GM13976 (cell line): ENCODE results near the gene ANKRD18B.
"Not testable (repeated sequence)": the region's sequence is repeated elsewhere in the genome, so short reads cannot be mapped to it uniquely, and the experiment has no call there.

Experiments used
- DNase-seq: peaks from one replicate; pipeline ENCODE4 v3.0.0; 2012; ENCODE audit warnings: low spot score
- in situ Hi-C: fragments of 300-500 bp; cut with MboI; formaldehyde crosslinking; loops from one replicate; pipeline ENCODE4 v1.12.0; 2022; ENCODE audit warnings: low sequenced_read_pairs, mixed read lengths, inconsistent platforms; ENCODE audit not compliant: unreplicated experiment
- TF ChIP-seq, protein P1 (sequence below): IDR thresholded peaks from 2 replicates; pipeline ENCODE4 v1.5.1; 2012; ENCODE audit warnings: borderline replicate concordance, mild to moderate bottlenecking; ENCODE audit not compliant: insufficient read depth; ENCODE audit errors: extremely low read depth, missing control alignments, control extremely low read depth

The ANKRD18B gene

DNA sequence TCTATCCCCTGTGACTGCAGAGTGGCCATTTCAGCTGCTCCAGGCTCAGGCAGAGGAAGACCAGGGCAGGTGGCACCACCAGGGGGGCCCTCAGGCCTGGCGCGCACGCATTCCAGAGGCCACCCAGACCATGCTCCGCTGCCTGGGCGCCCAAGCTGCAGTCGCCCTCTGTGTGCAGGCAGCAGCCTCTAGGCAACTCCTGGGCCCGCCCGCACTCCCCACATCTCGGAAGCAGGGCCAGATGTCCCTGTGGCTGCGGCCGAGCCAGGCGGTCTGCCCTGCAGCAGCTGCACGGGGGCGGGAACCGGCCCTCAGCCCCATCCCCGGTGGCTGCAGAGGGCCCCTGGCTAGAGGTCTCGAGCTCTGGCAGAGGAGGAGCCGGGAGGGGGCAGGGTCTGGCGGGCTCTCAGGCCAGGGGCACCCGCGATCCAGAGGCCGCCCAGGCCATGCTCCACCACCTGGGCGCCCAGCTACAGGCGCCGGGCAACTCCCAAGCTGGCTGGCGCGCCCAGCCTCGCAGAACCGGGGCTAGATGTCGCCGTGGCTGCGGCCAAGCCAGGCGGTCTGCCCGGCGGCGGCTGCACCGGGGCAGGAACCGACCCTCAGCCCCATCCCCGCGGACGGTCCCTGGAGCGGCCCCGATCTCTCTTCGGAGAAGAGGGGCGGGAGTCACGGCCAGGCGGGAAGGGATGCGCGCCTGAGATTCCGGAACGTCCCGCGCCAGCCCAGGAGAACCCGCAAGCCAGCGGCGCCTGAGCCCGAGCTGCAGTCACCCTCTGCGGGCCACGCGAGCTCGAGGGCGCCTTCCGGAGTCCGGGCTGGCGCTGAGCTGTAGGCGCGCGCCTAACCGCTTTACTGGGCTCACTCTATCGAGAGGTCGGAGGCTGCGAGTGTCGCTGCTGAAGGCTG is at the start of gene ANKRD18B:
ANKRD18B (plus strand) TSS at position 855 of the 909 bp plus-strand sequence. CDS start 239 bp downstream, outside the sequence.
- DNase-seq: peak; percentile 55
- in situ Hi-C loops: not testable (repeated sequence)
- TF ChIP-seq, protein P1, sequence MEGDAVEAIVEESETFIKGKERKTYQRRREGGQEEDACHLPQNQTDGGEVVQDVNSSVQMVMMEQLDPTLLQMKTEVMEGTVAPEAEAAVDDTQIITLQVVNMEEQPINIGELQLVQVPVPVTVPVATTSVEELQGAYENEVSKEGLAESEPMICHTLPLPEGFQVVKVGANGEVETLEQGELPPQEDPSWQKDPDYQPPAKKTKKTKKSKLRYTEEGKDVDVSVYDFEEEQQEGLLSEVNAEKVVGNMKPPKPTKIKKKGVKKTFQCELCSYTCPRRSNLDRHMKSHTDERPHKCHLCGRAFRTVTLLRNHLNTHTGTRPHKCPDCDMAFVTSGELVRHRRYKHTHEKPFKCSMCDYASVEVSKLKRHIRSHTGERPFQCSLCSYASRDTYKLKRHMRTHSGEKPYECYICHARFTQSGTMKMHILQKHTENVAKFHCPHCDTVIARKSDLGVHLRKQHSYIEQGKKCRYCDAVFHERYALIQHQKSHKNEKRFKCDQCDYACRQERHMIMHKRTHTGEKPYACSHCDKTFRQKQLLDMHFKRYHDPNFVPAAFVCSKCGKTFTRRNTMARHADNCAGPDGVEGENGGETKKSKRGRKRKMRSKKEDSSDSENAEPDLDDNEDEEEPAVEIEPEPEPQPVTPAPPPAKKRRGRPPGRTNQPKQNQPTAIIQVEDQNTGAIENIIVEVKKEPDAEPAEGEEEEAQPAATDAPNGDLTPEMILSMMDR: peak; percentile 5

- in situ Hi-C loops: no loop called here
- DNase-seq: no peak
- TF ChIP-seq, protein P1: no peak
Measured at GRCh38 chr9:33475357-33475756, 48.7 kb upstream of the ANKRD18B start.

DNA sequence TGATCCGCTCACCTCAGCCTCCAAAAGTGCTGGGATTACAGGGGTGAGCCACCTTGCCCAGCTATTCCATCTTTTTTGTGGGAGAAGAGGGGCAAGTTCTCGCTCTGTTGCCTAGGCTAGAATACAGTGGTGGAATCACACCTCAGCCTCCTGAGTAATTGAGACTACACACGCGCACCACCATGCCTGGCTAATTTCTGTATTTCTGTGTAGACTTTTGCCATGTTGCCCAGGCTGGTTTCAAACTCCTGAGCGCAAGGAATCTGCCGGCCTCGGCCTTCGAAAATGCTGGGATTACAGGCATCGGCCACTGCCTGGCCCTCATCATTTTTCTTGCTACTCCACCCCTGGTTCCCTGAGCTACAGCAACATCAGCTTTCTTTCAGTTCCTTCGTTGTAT is 47.5 kb upstream of the ANKRD18B start:
- TF ChIP-seq, protein P1: no peak
- in situ Hi-C loops: no loop called here

DNA sequence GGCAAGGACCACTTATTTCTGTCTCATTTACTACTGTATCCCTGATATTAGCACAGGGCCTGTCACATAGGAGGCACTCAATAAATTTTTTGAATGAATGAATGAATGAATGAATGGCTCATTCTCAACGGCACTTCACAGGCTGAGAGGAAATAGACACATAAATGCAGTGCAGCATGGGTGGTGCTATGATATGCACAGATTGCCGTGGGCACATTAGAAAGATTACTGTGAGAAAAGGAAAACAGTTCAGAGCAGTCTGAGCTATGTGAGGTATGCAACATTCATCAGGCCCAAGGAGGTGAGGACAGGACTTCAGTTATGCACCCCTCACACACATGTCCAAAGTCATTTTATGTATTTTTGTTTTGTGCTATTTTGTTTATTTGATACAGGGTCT is 43.9 kb upstream of the ANKRD18B start:
- DNase-seq: no peak
- TF ChIP-seq, protein P1: no peak
- in situ Hi-C loops: no loop called here

More for the DNA sequence above, 47.5 kb upstream of the ANKRD18B start:
- no peak for DNase-seq

- DNase-seq: no peak
Measured at GRCh38 chr9:33480976-33481375, 43.1 kb upstream of the ANKRD18B start.

DNA sequence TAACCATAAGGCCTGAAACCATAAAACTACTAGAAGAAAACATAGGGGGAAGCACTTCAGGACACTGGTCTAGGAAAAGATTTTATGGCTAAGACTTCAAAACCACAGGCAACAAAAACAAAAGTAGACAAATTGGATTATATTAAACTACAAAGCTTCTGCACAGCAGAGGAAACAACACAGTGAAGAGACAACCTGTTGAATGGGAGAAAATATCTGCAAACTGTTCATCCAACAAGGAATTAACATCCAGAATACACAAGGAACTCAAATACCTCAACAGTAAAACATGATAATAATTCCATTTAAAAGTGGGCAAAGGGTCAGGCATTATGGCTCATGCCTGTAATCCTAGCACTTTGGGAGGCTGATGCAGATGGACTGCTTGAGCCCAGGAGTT is 38.7 kb upstream of the ANKRD18B start:
- DNase-seq, in situ Hi-C loops: not testable (repeated sequence)

More at GRCh38 chr9:33480976-33481375, 43.1 kb upstream of the ANKRD18B start:
- in situ Hi-C loops: no loop called here
- TF ChIP-seq, protein P1: no peak

DNA sequence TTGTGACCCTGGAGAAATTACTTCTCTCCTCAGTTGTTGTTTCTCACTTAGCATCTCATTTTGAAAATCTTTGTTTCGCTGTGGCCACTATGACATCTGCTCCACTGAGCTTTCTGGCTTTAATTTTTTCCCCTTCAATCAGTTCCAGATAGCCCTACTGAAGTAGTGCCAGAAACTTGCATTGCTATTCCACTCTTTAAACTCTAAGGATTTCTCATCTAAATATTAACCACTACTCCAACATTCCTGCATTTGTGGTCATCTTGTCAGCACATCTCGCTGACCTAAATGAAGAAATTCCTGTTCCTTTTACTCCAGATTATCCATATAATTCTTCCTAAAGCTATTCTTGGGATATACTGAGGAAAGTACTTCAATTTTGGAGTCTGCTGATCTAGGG is 35.0 kb upstream of the ANKRD18B start:
- TF ChIP-seq, protein P1: no peak
- no peak for DNase-seq
- in situ Hi-C loops: no loop called here

GRCh38 chr9:33493819-33494218 is 30.2 kb upstream of the ANKRD18B start:
- DNase-seq, in situ Hi-C loops: not testable (repeated sequence)
